ENCODE data around the gene BAIAP2.

Gene BAIAP2, protein sequence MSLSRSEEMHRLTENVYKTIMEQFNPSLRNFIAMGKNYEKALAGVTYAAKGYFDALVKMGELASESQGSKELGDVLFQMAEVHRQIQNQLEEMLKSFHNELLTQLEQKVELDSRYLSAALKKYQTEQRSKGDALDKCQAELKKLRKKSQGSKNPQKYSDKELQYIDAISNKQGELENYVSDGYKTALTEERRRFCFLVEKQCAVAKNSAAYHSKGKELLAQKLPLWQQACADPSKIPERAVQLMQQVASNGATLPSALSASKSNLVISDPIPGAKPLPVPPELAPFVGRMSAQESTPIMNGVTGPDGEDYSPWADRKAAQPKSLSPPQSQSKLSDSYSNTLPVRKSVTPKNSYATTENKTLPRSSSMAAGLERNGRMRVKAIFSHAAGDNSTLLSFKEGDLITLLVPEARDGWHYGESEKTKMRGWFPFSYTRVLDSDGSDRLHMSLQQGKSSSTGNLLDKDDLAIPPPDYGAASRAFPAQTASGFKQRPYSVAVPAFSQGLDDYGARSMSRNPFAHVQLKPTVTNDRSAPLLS

DNA sequence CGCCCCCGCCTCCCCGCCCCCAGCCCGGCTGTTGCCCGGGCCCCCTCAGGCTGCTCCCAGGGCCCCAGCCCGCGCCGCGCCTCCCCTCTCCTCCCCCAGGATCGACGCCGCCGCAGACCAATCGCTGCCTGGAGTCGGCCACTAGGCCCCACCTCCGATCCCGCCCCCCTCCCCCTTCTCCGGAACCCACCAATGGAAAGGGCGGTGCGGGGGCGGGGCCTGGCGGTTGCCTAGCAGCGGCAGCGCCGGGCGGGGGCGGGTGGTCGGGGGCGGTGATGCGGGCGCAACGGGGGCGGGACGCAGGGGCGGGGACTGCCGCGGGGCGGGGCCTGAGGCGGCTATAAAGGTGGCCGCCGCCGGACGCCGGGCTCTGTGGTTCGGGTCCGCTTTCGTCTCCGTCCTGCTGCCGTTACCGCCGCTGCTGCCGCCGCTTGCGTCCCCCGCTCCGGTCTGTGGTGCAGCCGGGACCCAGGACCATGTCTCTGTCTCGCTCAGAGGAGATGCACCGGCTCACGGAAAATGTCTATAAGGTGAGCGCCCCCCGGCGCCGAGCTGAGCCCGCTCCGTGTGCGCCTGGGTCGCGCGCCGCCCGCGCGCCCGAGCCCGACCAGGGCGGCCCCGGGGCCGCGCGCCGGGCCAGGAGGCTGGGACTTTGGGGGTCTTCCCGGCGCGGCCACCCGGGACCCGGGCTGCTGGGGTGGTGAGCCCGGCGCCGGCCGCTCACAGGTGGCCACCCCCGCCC lies at the start of gene BAIAP2:
Gene BAIAP2, plus strand, starts transcription at position 373 of the 742 bp plus-strand sequence. Its CDS starts 104 bp downstream, at position 477.
- H3K4me3 ChIP-seq (replicated peaks in 1 of 2; ENCODE audit: low read depth in 2 of 2, low read length in 2 of 2), result peak within 1 kb of the TSS; percentile 71 to 75
- DNase-seq (ENCODE audit: low read depth in 2 of 2), result peak; percentile 93 to 97
- TF ChIP-seq, protein P1, sequence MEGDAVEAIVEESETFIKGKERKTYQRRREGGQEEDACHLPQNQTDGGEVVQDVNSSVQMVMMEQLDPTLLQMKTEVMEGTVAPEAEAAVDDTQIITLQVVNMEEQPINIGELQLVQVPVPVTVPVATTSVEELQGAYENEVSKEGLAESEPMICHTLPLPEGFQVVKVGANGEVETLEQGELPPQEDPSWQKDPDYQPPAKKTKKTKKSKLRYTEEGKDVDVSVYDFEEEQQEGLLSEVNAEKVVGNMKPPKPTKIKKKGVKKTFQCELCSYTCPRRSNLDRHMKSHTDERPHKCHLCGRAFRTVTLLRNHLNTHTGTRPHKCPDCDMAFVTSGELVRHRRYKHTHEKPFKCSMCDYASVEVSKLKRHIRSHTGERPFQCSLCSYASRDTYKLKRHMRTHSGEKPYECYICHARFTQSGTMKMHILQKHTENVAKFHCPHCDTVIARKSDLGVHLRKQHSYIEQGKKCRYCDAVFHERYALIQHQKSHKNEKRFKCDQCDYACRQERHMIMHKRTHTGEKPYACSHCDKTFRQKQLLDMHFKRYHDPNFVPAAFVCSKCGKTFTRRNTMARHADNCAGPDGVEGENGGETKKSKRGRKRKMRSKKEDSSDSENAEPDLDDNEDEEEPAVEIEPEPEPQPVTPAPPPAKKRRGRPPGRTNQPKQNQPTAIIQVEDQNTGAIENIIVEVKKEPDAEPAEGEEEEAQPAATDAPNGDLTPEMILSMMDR (IDR thresholded peaks at IDR 0.05; ENCODE audit: low read depth, low read length), result no peak

DNA sequence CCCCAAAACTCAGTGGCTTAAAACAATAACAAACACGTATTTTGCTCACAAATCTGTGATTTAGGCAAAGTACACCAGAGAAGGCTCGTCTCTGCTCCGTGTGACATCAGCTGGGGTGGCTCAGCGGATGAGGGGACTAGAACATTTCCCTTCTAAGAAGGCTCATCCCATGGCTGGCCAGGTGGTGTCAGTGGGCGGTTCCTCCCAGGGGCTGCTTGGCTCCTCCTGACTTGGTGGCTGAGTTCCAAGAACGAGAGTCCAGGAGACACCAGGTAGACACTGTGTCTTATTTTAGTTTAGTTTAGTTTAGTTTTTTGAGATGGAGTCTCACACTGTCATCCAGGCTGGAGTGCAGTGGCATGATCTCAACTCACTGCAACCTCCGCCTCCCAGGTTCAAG lies 48.9 kb upstream of the BAIAP2 start:
- no peak overlapping the region for H3K4me3 ChIP-seq (replicated peaks in 1 of 2; ENCODE audit: low read depth in 2 of 2, low read length in 2 of 2)
- TF ChIP-seq, protein P1 (IDR thresholded peaks at IDR 0.05; ENCODE audit: low read depth, low read length), result no peak
- DNase-seq (ENCODE audit: low read depth in 2 of 2), result no peak

DNA sequence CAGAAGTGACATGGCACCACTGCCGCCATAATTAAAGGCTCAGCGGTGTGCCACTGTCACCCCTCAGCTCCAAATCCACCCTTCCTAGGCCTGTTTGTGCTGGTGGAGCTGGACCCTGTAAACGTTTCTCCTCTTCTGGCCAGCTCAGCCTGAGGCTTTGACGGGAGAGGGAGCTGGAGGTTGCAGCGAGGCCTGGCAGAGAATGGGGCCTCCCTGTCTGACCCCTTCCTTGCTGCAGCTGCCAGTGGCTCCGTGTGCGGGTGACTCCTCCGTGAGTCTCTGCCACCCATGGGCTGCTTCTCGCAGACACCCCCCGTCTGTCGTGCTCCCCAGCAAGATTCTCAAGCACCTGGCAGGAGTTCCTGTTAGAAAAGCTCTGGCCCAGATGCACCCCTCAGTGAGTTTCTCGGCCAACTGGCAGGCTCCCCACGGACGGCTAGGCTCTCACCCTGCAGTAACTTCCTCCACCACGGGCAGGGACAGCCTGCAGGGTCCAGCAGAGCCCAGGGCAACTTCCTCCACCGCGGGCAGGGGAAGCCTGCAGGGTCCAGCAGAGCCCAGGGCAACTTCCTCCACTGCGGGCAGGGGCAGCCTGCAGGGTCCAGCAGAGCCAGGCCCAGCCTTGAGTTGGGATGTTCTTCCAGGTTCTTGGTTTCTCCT lies 48.0 kb upstream of the BAIAP2 start:
- no peak for DNase-seq (ENCODE audit: low read depth in 2 of 2)
- no peak overlapping the region for H3K4me3 ChIP-seq (replicated peaks in 1 of 2; ENCODE audit: low read depth in 2 of 2, low read length in 2 of 2)
- TF ChIP-seq, protein P1 (IDR thresholded peaks at IDR 0.05; ENCODE audit: low read depth, low read length), result no peak

DNA sequence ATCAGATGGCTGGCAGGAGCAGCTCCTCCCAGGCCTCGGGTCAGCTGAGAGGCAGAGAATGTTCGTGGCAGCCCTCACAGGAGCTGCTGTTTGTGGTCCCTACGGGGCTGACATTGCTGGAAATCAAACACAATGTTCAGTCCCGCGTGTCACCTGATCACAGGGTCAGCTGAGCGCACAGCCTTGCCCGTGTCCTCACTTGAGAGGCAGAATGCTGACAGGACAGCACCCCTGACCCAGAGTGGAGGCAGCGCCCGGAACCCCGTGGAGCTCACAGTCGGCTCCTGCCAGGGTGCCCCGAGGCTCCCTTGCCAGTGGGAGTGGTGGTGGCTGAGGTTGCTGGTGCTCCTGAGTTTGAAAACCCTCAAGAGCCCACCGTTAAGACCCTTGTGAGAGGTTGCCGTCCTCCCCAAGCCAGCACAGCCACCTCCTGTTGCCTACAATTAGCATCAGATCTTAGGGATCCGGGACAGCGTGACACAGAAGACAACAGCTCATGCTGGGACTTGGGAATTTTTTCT lies 47.0 kb upstream of the BAIAP2 start:
- no peak overlapping the region for H3K4me3 ChIP-seq (replicated peaks in 1 of 2; ENCODE audit: low read depth in 2 of 2, low read length in 2 of 2)
- TF ChIP-seq, protein P1 (IDR thresholded peaks at IDR 0.05; ENCODE audit: low read depth, low read length), result no peak
- no peak for DNase-seq (ENCODE audit: low read depth in 2 of 2)

DNA sequence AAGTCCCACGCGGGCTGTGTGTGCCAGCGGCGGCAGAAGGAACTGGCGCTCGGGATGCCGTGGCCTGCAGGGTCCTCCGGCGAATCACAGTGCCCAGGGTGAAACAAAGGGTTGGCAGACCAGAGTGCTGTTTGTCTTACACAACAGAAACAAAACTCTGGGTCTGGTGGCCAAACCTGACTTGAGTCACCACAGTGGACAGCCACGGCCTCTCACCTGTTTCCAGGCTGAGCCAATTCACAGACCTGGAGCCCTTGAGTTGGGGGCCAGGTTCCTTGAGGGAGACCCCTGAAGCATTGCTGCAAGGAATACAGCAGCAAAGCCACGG lies 45.4 kb upstream of the BAIAP2 start:
- H3K4me3 ChIP-seq (replicated peaks in 1 of 2; ENCODE audit: low read depth in 2 of 2, low read length in 2 of 2), result no peak overlapping the region
- DNase-seq (ENCODE audit: low read depth in 2 of 2), result no peak

More for the DNA sequence above, 45.4 kb upstream of the BAIAP2 start:
- TF ChIP-seq, protein P1 (IDR thresholded peaks at IDR 0.05; ENCODE audit: low read depth, low read length), result no peak
